ENCODE results near the gene CLEC2B. TPM values are rescaled to one million over a fixed set of nuclear protein-coding genes. Genes with fewer than 3 reads are reported as not detected.

CLEC2B gene
- total RNA-seq, 2 donors from 2014 or later = not detected

DNA sequence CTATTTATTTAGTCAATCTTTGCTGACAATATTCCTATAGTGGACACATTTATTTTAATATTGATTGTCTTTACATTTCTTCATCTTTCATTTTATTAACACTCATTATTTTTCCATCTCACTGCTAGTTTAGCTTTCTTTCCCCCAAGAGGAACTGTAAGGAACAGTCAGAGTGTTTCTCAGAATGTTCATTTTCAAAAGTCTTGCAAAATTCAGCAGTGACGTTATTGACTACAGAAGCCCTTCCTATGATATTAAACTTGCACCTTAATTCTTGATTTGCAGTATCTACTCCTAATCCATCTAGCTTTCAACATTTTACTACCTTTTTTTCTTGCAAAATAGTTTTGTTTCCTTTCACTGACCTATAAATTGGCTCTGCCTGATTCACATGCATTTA, 13.0 kb downstream of the CLEC2B start:
- Histone ChIP-seq H3K4me3 (ENCODE audit: low read length) (no peak overlapping the region), H3K4me1 (ENCODE audit: control insufficient read depth, insufficient read depth, low read length) (no peaks in the 10 kb centered on the region), H3K27ac (ENCODE audit: low read depth, low read length) (no peak overlapping the region), H3K27me3 (ENCODE audit: control insufficient read depth, insufficient read depth, low read length, poor library complexity, severe bottlenecking) (no peaks in the 10 kb centered on the region), H3K9me3 (ENCODE audit: control insufficient read depth, low read length) (no peaks in the 10 kb centered on the region), H3K9ac (ENCODE audit: extremely low read depth, low read length, poor library complexity, severe bottlenecking) (no peak overlapping the region), H3K36me3 (ENCODE audit: control insufficient read depth, insufficient read depth, low read length) (no peaks in the 10 kb centered on the region)
- no peak overlapping the region for H3K27ac Mint-ChIP-seq
- no peaks in the 10 kb centered on the region for H3K9me3 Mint-ChIP-seq
- no peak for DNase-seq
- H3K27me3 Mint-ChIP-seq (ENCODE audit: insufficient read depth) = no peaks in the 10 kb centered on the region
- peaks cover 13% of the 10 kb centered on the region for H3K4me1 Mint-ChIP-seq
- TF ChIP-seq, protein P1, sequence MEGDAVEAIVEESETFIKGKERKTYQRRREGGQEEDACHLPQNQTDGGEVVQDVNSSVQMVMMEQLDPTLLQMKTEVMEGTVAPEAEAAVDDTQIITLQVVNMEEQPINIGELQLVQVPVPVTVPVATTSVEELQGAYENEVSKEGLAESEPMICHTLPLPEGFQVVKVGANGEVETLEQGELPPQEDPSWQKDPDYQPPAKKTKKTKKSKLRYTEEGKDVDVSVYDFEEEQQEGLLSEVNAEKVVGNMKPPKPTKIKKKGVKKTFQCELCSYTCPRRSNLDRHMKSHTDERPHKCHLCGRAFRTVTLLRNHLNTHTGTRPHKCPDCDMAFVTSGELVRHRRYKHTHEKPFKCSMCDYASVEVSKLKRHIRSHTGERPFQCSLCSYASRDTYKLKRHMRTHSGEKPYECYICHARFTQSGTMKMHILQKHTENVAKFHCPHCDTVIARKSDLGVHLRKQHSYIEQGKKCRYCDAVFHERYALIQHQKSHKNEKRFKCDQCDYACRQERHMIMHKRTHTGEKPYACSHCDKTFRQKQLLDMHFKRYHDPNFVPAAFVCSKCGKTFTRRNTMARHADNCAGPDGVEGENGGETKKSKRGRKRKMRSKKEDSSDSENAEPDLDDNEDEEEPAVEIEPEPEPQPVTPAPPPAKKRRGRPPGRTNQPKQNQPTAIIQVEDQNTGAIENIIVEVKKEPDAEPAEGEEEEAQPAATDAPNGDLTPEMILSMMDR (conservative IDR thresholded peaks at IDR 0.05) = no peak
- H3K36me3 Mint-ChIP-seq (ENCODE audit: low read depth) = no peaks in the 10 kb centered on the region
- no peak overlapping the region for H3K4me3 Mint-ChIP-seq
- WGBS, 2 experiments (ENCODE audit: insufficient coverage in 1 of 2, insufficient read length in 1 of 2) = 85 to 100% methylated on average over 1 of the region's 1 CpG

DNA sequence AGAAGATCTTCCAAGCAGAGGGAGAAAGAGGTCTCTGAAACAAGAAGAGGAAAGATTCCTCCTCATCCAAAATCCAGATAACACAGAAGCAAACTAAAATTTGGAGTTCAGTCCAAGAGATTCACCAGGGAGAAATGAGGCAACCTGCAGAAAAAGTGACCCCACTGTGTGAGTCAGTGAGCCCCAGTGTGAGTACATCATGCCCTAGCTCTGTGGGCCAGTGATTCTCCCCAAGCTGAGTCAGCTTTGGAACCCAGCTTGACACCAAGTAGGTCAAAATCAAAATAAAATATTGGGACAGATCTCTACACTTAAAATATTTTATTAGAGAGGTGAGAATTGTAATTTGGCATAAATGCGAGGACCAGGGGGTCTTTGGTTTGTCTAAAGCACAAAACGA, 17.2 kb downstream of the CLEC2B start:
- no peaks in the 10 kb centered on the region for H3K27me3 ChIP-seq (ENCODE audit: control insufficient read depth, insufficient read depth, low read length, poor library complexity, severe bottlenecking)
- H3K4me3 Mint-ChIP-seq = no peak overlapping the region
- H3K36me3 ChIP-seq (ENCODE audit: control insufficient read depth, insufficient read depth, low read length) = no peaks in the 10 kb centered on the region
- no peak overlapping the region for H3K27ac ChIP-seq (ENCODE audit: low read depth, low read length)
- no peaks in the 10 kb centered on the region for H3K27me3 Mint-ChIP-seq (ENCODE audit: insufficient read depth)
- TF ChIP-seq, protein P1 (conservative IDR thresholded peaks at IDR 0.05) = no peak
- peaks cover 15% of the 10 kb centered on the region for H3K4me1 Mint-ChIP-seq
- no peak overlapping the region for H3K27ac Mint-ChIP-seq
- no peaks in the 10 kb centered on the region for H3K4me1 ChIP-seq (ENCODE audit: control insufficient read depth, insufficient read depth, low read length)
- no peaks in the 10 kb centered on the region for H3K9me3 Mint-ChIP-seq
- WGBS, 2 experiments (ENCODE audit: insufficient coverage in 1 of 2, insufficient read length in 1 of 2) = 91% methylated on average over 2 of the region's 2 CpGs; no CpG with 5 or more reads in 1 of the 2 experiments
- no peaks in the 10 kb centered on the region for H3K9me3 ChIP-seq (ENCODE audit: control insufficient read depth, low read length)
- H3K4me3 ChIP-seq (ENCODE audit: low read length) = no peak overlapping the region
- H3K9ac ChIP-seq (ENCODE audit: extremely low read depth, low read length, poor library complexity, severe bottlenecking) = no peak overlapping the region
- DNase-seq = no peak
- H3K36me3 Mint-ChIP-seq (ENCODE audit: low read depth) = no peaks in the 10 kb centered on the region

DNA sequence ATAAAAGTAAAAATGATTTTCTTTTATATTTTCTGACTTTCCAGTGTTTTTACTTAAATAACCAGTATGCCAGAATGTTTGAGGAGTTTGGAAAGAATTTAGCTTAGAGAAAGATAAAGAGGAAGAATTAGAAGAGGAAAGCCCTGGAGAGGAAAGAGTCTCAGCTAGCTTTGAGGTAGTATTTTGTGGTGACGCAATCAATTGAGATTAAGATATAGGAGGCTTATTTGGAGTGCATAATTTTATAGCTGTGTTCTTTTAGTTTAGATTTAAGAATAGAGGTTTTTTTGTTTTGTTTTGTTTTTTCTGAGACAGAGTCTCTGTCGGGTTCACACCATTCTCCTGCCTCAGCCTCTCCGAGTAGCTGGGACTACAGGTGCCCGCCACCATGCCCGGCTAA, 18.1 kb downstream of the CLEC2B start:
- Mint-ChIP-seq H3K9me3 (no peaks in the 10 kb centered on the region), H3K4me1 (peaks cover 14% of the 10 kb centered on the region), H3K36me3 (ENCODE audit: low read depth) (no peaks in the 10 kb centered on the region), H3K27ac (no peak overlapping the region), H3K27me3 (ENCODE audit: insufficient read depth) (no peaks in the 10 kb centered on the region), H3K4me3 (no peak overlapping the region)
- DNase-seq = no peak
- Histone ChIP-seq H3K27me3 (ENCODE audit: control insufficient read depth, insufficient read depth, low read length, poor library complexity, severe bottlenecking) (no peaks in the 10 kb centered on the region), H3K4me3 (ENCODE audit: low read length) (no peak overlapping the region), H3K36me3 (ENCODE audit: control insufficient read depth, insufficient read depth, low read length) (no peaks in the 10 kb centered on the region), H3K9ac (ENCODE audit: extremely low read depth, low read length, poor library complexity, severe bottlenecking) (no peak overlapping the region), H3K4me1 (ENCODE audit: control insufficient read depth, insufficient read depth, low read length) (no peaks in the 10 kb centered on the region), H3K9me3 (ENCODE audit: control insufficient read depth, low read length) (no peaks in the 10 kb centered on the region), H3K27ac (ENCODE audit: low read depth, low read length) (no peak overlapping the region)
- TF ChIP-seq, protein P1 (conservative IDR thresholded peaks at IDR 0.05) = no peak
- WGBS, 2 experiments (ENCODE audit: insufficient coverage in 1 of 2, insufficient read length in 1 of 2) = 97% methylated on average over 5 of the region's 5 CpGs; no CpG with 5 or more reads in 1 of the 2 experiments
